ENCODE measurements around the gene CHD3.

The CHD3 gene

GRCh38 chr17:7897773-7898172 lies 9.2 kb downstream of the CHD3 start:
- DNase-seq (ENCODE audit: low read depth): peak; percentile 17
- peak; percentile 10 for TF ChIP-seq CTCF (IDR thresholded peaks at IDR 0.05; ENCODE audit: insufficient read depth, low read depth, low read length, missing control alignments)
- no peak overlapping the region for H3K4me3 ChIP-seq (ENCODE audit: low read depth, low read length)

- H3K4me3 ChIP-seq (ENCODE audit: low read depth, low read length): no peak overlapping the region
- no peak for TF ChIP-seq CTCF (IDR thresholded peaks at IDR 0.05; ENCODE audit: insufficient read depth, low read depth, low read length, missing control alignments)
- DNase-seq (ENCODE audit: low read depth): no peak
These were observed 14.8 kb downstream of the CHD3 start for GRCh38 chr17:7903154-7904103.

- no peak for DNase-seq (ENCODE audit: low read depth)
- TF ChIP-seq CTCF (IDR thresholded peaks at IDR 0.05; ENCODE audit: insufficient read depth, low read depth, low read length, missing control alignments): no peak
- no peak overlapping the region for H3K4me3 ChIP-seq (ENCODE audit: low read depth, low read length)
These were observed 20.5 kb downstream of the CHD3 start for GRCh38 chr17:7909089-7909488.

- no peak for DNase-seq (ENCODE audit: low read depth)
- TF ChIP-seq CTCF (IDR thresholded peaks at IDR 0.05; ENCODE audit: insufficient read depth, low read depth, low read length, missing control alignments): no peak
- H3K4me3 ChIP-seq (ENCODE audit: low read depth, low read length): no peak overlapping the region
These were observed 21.7 kb downstream of the CHD3 start for GRCh38 chr17:7910281-7910680.

GRCh38 chr17:7910711-7911110 lies 22.1 kb downstream of the CHD3 start:
- no peak for TF ChIP-seq CTCF (IDR thresholded peaks at IDR 0.05; ENCODE audit: insufficient read depth, low read depth, low read length, missing control alignments)
- DNase-seq (ENCODE audit: low read depth): no peak
- H3K4me3 ChIP-seq (ENCODE audit: low read depth, low read length): no peak overlapping the region

GRCh38 chr17:7911116-7911515 lies 22.5 kb downstream of the CHD3 start:
- no peak overlapping the region for H3K4me3 ChIP-seq (ENCODE audit: low read depth, low read length)
- no peak for TF ChIP-seq CTCF (IDR thresholded peaks at IDR 0.05; ENCODE audit: insufficient read depth, low read depth, low read length, missing control alignments)
- no peak for DNase-seq (ENCODE audit: low read depth)

Data from GM12865 (cell line).